G401.6 (cell line): ENCODE results near the gene CCDC14.
"Not testable (repeated sequence)": the region's sequence is repeated elsewhere in the genome, so short reads cannot be mapped to it uniquely, and the experiment has no call there.

Experiments used
- FAIRE-seq: peaks from 2 replicates; lab custom pipeline; 2012; peaks lifted over from hg19 to GRCh38; lab: Jason Lieb, UNC

CCDC14 gene

GRCh38 chr3:123899300-123899865, 61.6 kb downstream of the CCDC14 start:
- no peak for FAIRE-seq

- FAIRE-seq = no peak
These were observed 68.0 kb downstream of the CCDC14 start for GRCh38 chr3:123893012-123893411.

- no peak for FAIRE-seq
These were observed 68.8 kb downstream of the CCDC14 start for GRCh38 chr3:123892195-123892594.

GRCh38 chr3:123890991-123891390, 70.0 kb downstream of the CCDC14 start:
- not testable (repeated sequence) for FAIRE-seq

GRCh38 chr3:123890162-123890561, 70.9 kb downstream of the CCDC14 start:
- FAIRE-seq = not testable (repeated sequence)

GRCh38 chr3:123884993-123885392, 76.0 kb downstream of the CCDC14 start:
- no peak for FAIRE-seq

GRCh38 chr3:123884203-123884831, 76.7 kb downstream of the CCDC14 start, which contains the start of gene MYLK:
MYLK (minus strand) TSS chr3:123884332; CDS start chr3:123793841, 90,491 bp downstream.
- FAIRE-seq = no peak

GRCh38 chr3:123883701-123884202, 77.3 kb downstream of the CCDC14 start:
- no peak for FAIRE-seq

- no peak for FAIRE-seq
These were observed 77.9 kb downstream of the CCDC14 start for GRCh38 chr3:123883111-123883510.

GRCh38 chr3:123881771-123882170, 79.3 kb downstream of the CCDC14 start:
- no peak for FAIRE-seq

- no peak for FAIRE-seq
These were observed 79.9 kb downstream of the CCDC14 start for GRCh38 chr3:123880998-123881561.

GRCh38 chr3:123878807-123879206, 82.2 kb downstream of the CCDC14 start:
- FAIRE-seq = no peak

GRCh38 chr3:123877965-123878364, 83.1 kb downstream of the CCDC14 start:
- no peak for FAIRE-seq

GRCh38 chr3:123877466-123877865, 83.6 kb downstream of the CCDC14 start:
- no peak for FAIRE-seq

- FAIRE-seq = no peak
These were observed 84.2 kb downstream of the CCDC14 start for GRCh38 chr3:123876858-123877257.

- no peak for FAIRE-seq
These were observed 88.4 kb downstream of the CCDC14 start for GRCh38 chr3:123872621-123873020.

- no peak for FAIRE-seq
These were observed 89.1 kb downstream of the CCDC14 start for GRCh38 chr3:123871946-123872345.

GRCh38 chr3:123870033-123870432, 91.0 kb downstream of the CCDC14 start:
- FAIRE-seq = no peak

GRCh38 chr3:123869165-123869564, 91.9 kb downstream of the CCDC14 start:
- no peak for FAIRE-seq

GRCh38 chr3:123864706-123865105, 96.3 kb downstream of the CCDC14 start:
- FAIRE-seq = no peak
